ENCODE data around the gene ERICH6.

ERICH6 gene

GRCh38 chr3:150742679-150743078 is 39.0 kb upstream of the ERICH6 start:
- Histone ChIP-seq H3K9me3 (ENCODE audit: control insufficient read depth in 2 of 2, low read length in 2 of 2) (no peaks in the 10 kb centered on the region), H3K36me3 (ENCODE audit: control insufficient read depth in 2 of 2, insufficient read depth in 2 of 2, low read length in 2 of 2) (peaks cover 11 to 12% of the 10 kb centered on the region in 2 donors), H3K27ac (ENCODE audit: low read length) (no peak overlapping the region), H3K9ac (ENCODE audit: low read length in 2 of 2) (no peak overlapping the region), H3K4me1 (ENCODE audit: control insufficient read depth, insufficient read depth, low read length) (peaks cover 4% of the 10 kb centered on the region), H3K4me3 (ENCODE audit: low read length in 2 of 2) (no peak overlapping the region), H3K27me3 (ENCODE audit: control insufficient read depth in 1 of 2, insufficient read depth in 2 of 2, low read length in 2 of 2) (no peaks in the 10 kb centered on the region)

GRCh38 chr3:150742141-150742523 is 38.4 kb upstream of the ERICH6 start:
- H3K4me3 ChIP-seq (ENCODE audit: low read length in 2 of 2) = no peak overlapping the region
- H3K36me3 ChIP-seq (ENCODE audit: control insufficient read depth in 2 of 2, insufficient read depth in 2 of 2, low read length in 2 of 2) = peaks cover 11 to 12% of the 10 kb centered on the region in 2 donors
- no peak overlapping the region for H3K27ac ChIP-seq (ENCODE audit: low read length)
- H3K27me3 ChIP-seq (ENCODE audit: control insufficient read depth in 1 of 2, insufficient read depth in 2 of 2, low read length in 2 of 2) = no peaks in the 10 kb centered on the region
- no peak overlapping the region for H3K9ac ChIP-seq (ENCODE audit: low read length in 2 of 2)
- no peaks in the 10 kb centered on the region for H3K9me3 ChIP-seq (ENCODE audit: control insufficient read depth in 2 of 2, low read length in 2 of 2)
- peaks cover 4% of the 10 kb centered on the region for H3K4me1 ChIP-seq (ENCODE audit: control insufficient read depth, insufficient read depth, low read length)

DNA sequence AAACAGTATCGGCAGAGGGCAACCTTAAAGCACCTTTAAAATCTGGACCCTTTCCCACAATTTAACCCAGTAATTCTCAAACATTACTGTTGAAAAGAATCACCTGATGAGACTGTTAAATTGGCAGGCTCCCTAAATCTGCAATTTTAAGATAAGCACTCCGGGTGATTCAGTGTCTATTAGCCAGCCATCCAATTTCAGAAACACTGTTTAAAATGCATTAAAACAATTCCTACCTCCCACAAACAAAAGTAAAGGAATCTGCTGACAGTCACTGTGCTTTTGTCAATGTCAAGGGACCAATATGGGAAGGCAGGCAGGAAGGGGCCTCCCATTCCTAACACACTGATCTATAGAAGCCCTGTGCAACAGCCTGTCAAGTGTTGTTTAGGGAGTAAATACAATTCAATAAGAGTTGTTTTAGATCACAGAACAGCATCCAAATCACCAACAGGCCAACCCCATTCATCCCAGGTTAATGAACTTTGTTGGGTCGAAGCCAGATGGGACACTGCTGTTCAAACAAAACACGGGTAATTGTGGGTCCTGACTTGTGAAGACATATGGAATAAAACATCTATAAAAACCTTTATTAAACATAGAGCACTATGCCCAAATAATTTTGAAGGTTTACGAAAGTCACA is 37.9 kb upstream of the ERICH6 start:
- Histone ChIP-seq H3K4me3 (ENCODE audit: low read length in 2 of 2) (no peak overlapping the region), H3K27me3 (ENCODE audit: control insufficient read depth in 1 of 2, insufficient read depth in 2 of 2, low read length in 2 of 2) (no peaks in the 10 kb centered on the region), H3K9ac (ENCODE audit: low read length in 2 of 2) (no peak overlapping the region), H3K27ac (ENCODE audit: low read length) (no peak overlapping the region), H3K4me1 (ENCODE audit: control insufficient read depth, insufficient read depth, low read length) (peaks cover 4% of the 10 kb centered on the region), H3K9me3 (ENCODE audit: control insufficient read depth in 2 of 2, low read length in 2 of 2) (no peaks in the 10 kb centered on the region), H3K36me3 (ENCODE audit: control insufficient read depth in 2 of 2, insufficient read depth in 2 of 2, low read length in 2 of 2) (peaks cover 11 to 12% of the 10 kb centered on the region in 2 donors)

- no peak overlapping the region for H3K27ac ChIP-seq (ENCODE audit: low read length)
- H3K36me3 ChIP-seq (ENCODE audit: control insufficient read depth in 2 of 2, insufficient read depth in 2 of 2, low read length in 2 of 2) = peaks cover 11 to 12% of the 10 kb centered on the region in 2 donors
- no peaks in the 10 kb centered on the region for H3K9me3 ChIP-seq (ENCODE audit: control insufficient read depth in 2 of 2, low read length in 2 of 2)
- H3K4me3 ChIP-seq (ENCODE audit: low read length in 2 of 2) = no peak overlapping the region
- no peak overlapping the region for H3K9ac ChIP-seq (ENCODE audit: low read length in 2 of 2)
- H3K4me1 ChIP-seq (ENCODE audit: control insufficient read depth, insufficient read depth, low read length) = peaks cover 4% of the 10 kb centered on the region
- no peaks in the 10 kb centered on the region for H3K27me3 ChIP-seq (ENCODE audit: control insufficient read depth in 1 of 2, insufficient read depth in 2 of 2, low read length in 2 of 2)
Observed at GRCh38 chr3:150740733-150741496, 37.2 kb upstream of the ERICH6 start.

GRCh38 chr3:150739877-150740645 is 36.3 kb upstream of the ERICH6 start:
- Histone ChIP-seq H3K27me3 (ENCODE audit: control insufficient read depth in 1 of 2, insufficient read depth in 2 of 2, low read length in 2 of 2) (no peaks in the 10 kb centered on the region), H3K9me3 (ENCODE audit: control insufficient read depth in 2 of 2, low read length in 2 of 2) (no peaks in the 10 kb centered on the region), H3K4me3 (ENCODE audit: low read length in 2 of 2) (no peak overlapping the region), H3K27ac (ENCODE audit: low read length) (no peak overlapping the region), H3K4me1 (ENCODE audit: control insufficient read depth, insufficient read depth, low read length) (peaks cover 4% of the 10 kb centered on the region), H3K36me3 (ENCODE audit: control insufficient read depth in 2 of 2, insufficient read depth in 2 of 2, low read length in 2 of 2) (peaks cover 11 to 12% of the 10 kb centered on the region in 2 donors), H3K9ac (ENCODE audit: low read length in 2 of 2) (no peak overlapping the region)

DNA sequence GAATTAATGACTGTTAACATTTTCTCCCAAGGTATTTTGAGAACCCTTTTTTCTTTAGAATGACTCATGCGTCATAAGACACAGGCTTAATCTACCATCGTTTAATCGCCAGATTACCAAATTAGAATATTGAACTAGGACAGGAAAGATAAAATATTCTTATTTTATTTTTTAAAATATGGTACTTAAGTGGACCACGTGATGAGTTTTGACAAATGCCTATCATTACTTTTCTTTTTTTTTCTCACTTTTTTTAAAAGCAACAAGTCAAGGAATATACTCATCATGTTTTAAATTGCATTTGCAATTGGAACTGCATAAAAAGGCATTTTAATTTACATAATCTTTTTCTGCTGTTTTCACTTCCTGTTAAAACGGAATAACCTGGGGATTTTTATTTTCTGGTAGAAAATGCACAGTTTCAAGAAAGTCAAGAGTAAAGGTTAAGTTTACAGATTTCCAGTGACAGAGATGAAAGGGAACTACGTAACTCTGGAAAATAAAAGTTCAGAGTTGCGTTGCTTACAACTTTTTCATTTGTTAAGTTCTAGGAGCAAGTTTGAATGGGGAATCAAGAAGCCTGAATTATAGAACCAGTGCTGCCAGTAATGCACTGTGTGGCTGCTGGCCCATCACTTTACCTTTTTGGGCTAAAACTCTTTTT is 35.6 kb upstream of the ERICH6 start:
- H3K4me1 ChIP-seq (ENCODE audit: control insufficient read depth, insufficient read depth, low read length) = peaks cover 4% of the 10 kb centered on the region
- H3K9me3 ChIP-seq (ENCODE audit: control insufficient read depth in 2 of 2, low read length in 2 of 2) = no peaks in the 10 kb centered on the region
- H3K27me3 ChIP-seq (ENCODE audit: control insufficient read depth in 1 of 2, insufficient read depth in 2 of 2, low read length in 2 of 2) = no peaks in the 10 kb centered on the region
- H3K9ac ChIP-seq (ENCODE audit: low read length in 2 of 2) = no peak overlapping the region
- H3K4me3 ChIP-seq (ENCODE audit: low read length in 2 of 2) = no peak overlapping the region
- H3K36me3 ChIP-seq (ENCODE audit: control insufficient read depth in 2 of 2, insufficient read depth in 2 of 2, low read length in 2 of 2) = peaks cover 11 to 12% of the 10 kb centered on the region in 2 donors
- H3K27ac ChIP-seq (ENCODE audit: low read length) = no peak overlapping the region

- no peaks in the 10 kb centered on the region for H3K9me3 ChIP-seq (ENCODE audit: control insufficient read depth in 2 of 2, low read length in 2 of 2)
- H3K4me3 ChIP-seq (ENCODE audit: low read length in 2 of 2) = no peak overlapping the region
- no peaks in the 10 kb centered on the region for H3K27me3 ChIP-seq (ENCODE audit: control insufficient read depth in 1 of 2, insufficient read depth in 2 of 2, low read length in 2 of 2)
- H3K27ac ChIP-seq (ENCODE audit: low read length) = no peak overlapping the region
- H3K9ac ChIP-seq (ENCODE audit: low read length in 2 of 2) = no peak overlapping the region
- H3K36me3 ChIP-seq (ENCODE audit: control insufficient read depth in 2 of 2, insufficient read depth in 2 of 2, low read length in 2 of 2) = peaks cover 11 to 12% of the 10 kb centered on the region in 2 donors
- H3K4me1 ChIP-seq (ENCODE audit: control insufficient read depth, insufficient read depth, low read length) = peaks cover 3% of the 10 kb centered on the region
Observed at GRCh38 chr3:150738688-150739087, 35.0 kb upstream of the ERICH6 start.

- Histone ChIP-seq H3K4me3 (ENCODE audit: low read length in 2 of 2) (no peak overlapping the region), H3K4me1 (ENCODE audit: control insufficient read depth, insufficient read depth, low read length) (no peaks in the 10 kb centered on the region), H3K27me3 (ENCODE audit: control insufficient read depth in 1 of 2, insufficient read depth in 2 of 2, low read length in 2 of 2) (no peaks in the 10 kb centered on the region), H3K9me3 (ENCODE audit: control insufficient read depth in 2 of 2, low read length in 2 of 2) (no peaks in the 10 kb centered on the region), H3K27ac (ENCODE audit: low read length) (no peak overlapping the region), H3K36me3 (ENCODE audit: control insufficient read depth in 2 of 2, insufficient read depth in 2 of 2, low read length in 2 of 2) (peaks cover 11 to 12% of the 10 kb centered on the region in 2 donors), H3K9ac (ENCODE audit: low read length in 2 of 2) (no peak overlapping the region)
Observed at GRCh38 chr3:150737874-150738679, 34.4 kb upstream of the ERICH6 start.

GRCh38 chr3:150736903-150737832 is 33.4 kb upstream of the ERICH6 start:
- H3K27ac ChIP-seq (ENCODE audit: low read length) = no peak overlapping the region
- H3K9ac ChIP-seq (ENCODE audit: low read length in 2 of 2) = no peak overlapping the region
- H3K4me3 ChIP-seq (ENCODE audit: low read length in 2 of 2) = no peak overlapping the region
- no peaks in the 10 kb centered on the region for H3K27me3 ChIP-seq (ENCODE audit: control insufficient read depth in 1 of 2, insufficient read depth in 2 of 2, low read length in 2 of 2)
- H3K4me1 ChIP-seq (ENCODE audit: control insufficient read depth, insufficient read depth, low read length) = no peaks in the 10 kb centered on the region
- no peaks in the 10 kb centered on the region for H3K9me3 ChIP-seq (ENCODE audit: control insufficient read depth in 2 of 2, low read length in 2 of 2)
- peaks cover 5 to 9% of the 10 kb centered on the region in 2 donors for H3K36me3 ChIP-seq (ENCODE audit: control insufficient read depth in 2 of 2, insufficient read depth in 2 of 2, low read length in 2 of 2)
